Measurements from ENCODE around the gene SRBD1. TPM values are rescaled to one million over a fixed set of nuclear protein-coding genes. Genes with fewer than 3 reads are reported as not detected.

Gene SRBD1
- total RNA-seq, 1 donor from 2014 or later: 78.6 TPM

DNA sequence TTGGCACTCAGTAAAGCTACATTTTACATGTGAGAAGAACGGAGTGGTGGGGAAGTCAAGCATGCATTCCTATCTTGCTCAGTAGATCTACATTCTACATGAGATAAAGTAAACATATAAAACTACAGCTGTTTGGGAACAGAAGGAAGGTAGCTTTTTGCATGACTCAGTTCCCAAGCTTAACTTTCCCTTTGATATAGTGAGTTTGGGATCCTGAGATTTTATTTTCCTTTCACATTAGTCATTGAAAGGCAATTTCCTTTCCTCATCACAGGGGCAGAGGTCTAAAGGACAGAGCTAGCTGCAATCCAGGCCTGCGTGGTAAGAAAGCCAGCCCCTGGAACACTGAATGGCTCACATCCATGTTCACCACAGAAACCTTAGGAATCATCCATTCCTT is 257.2 kb downstream of the SRBD1 start:
- DNase-seq: no peak

DNA sequence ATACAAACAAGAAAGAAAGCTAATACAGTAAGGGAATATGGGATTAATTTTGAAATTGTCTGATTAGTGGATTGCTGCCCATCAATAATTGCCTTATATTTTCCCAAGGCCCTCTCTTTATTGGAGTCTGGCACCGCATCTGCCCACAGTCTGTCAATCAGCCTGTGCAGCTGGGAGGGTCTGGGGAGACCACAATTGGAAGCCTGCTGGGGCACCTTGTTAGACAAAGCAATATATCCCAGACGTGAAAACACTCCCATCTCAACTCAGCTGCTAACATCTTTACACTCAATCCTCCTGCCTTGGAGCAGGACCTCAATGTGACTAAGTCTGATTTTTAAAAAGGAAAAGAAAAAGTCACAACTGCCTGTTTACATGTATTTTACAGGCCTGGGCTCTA is 258.6 kb downstream of the SRBD1 start:
- DNase-seq: no peak

DNA sequence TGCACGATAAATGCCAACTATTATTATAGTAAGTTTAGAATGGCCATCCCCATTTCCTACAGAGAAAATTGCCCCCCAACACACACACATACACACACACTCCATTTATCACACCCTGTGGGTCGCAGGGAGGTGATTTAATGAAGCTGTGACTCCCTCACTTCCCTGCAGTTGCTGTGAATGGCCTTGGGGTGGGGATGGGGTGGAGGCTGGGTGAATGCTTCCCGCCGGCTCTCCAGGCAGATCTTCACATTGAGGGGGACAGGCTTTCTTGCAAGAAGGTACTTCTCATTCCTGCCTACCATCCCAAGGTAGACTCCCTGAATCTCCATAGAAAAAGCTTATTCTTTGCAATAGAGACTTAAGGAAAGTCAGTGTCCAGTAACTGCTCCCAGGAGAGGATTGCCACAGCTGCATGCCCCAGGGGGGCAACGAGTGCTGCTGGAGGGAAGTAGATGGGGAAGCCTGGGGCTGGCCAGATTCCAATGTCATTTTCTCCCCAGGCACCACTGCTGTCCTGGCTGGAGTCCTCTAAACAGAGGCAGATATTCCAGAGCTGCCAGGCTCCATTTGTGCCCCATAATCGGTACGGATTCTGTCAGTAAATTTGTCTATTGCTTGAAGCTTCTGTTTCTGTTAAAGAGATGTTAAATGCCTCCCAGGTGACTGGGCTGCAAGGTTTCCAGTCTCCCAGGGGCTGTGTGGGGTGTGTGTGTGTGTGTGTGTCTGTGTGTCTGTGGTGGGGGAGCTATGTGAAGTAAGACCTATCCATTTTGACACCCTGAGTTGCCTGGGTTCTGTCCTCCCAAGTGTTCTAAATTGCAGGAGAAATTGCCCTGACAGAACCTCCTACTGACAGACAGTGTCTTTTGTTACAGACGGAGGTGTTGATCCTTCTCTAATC is 265.5 kb downstream of the SRBD1 start:
- no peak for DNase-seq

DNA sequence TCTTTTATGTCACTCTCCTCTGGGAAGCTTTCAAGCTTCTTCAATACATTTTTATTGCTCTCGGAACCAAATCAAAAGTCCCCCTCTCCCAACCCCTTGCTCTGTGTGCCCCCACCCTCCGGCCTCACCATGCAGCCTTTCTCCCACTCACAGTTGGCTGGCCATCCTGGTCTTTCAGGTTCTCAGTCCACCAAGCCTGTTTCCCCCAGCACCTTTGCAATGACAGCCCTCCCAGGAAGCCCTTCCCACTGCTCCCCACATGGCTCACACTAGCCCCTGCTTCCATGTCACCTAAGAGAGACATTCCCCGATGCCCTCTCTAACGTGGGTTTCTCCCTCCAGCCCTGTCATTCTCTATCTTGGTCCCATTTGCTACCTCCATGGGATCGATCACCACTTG is 266.6 kb downstream of the SRBD1 start:
- no peak for DNase-seq

DNA sequence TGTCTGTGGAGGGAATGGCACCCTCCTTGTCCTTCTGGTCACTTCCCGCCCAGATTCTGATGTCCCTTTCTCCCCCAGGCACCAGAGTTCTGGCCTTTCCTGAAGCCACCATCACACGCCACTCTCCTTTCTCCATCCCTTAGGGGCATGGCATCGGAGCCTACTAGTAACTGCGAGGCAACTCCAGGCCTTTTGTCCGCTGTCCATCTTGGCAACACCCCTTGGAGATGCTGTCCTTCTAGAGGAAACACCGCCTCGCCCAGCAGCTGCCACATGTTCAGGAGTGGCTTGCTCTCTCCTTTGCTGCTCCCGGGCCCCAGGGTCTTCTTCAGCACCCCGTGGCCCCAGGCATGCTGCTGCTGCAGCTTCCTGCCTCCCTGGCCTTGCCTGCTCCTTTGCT is 267.0 kb downstream of the SRBD1 start:
- no peak for DNase-seq

DNA sequence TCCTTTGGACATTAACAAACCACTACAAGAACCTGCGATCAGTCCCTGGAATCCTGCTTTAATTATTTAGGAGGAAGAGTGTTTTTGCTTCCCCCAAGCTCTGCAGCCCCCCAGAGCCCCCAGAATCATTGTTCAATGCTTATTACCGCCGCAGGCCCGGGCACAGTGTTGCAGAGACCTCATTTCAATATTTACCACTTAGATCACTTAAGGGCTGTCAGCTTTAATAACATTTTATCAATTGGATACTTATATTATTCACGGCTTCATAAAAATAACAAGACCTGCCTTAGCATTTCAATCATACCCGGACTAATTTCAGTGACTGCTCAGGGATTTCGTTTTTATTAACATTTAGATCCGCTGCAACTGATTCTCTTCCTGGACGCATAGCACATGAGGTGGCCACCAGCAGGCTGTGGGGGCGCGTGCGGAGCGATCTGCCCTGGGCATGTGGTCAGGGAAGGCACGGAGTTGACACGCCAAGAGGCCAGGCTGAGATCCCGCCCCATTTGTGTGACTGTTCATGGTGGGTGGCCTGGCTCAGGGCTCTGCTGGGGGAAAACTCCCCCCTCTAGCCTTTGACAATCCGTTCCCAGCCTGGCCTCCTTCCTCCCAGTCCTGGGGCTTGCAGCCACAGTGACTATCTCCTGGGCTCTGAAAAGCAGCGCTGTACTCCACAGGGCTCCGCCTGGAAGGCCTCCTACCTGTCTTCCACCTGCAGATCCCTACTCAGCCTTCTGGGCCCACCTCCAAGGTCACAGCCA is 267.6 kb downstream of the SRBD1 start:
- no peak for DNase-seq

DNA sequence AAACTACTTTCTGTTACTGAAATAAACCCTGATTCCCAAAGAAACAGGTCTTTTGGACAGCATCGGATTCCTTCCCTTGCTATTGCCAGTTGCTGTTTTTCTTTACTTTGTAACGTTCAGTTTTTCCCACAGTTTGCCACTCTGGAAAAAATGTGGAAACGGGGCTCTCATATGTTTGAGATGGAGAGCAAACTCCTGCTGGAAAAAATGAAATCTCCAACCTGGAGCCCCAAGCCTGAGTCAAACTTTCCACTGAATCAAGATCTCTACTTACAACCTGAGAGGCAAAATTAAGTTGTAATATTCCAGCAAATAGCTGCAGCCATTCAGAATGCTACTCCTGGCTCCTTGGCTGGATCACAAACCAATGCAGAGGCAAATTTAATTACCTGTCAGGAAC is 270.7 kb downstream of the SRBD1 start:
- DNase-seq: no peak

DNA sequence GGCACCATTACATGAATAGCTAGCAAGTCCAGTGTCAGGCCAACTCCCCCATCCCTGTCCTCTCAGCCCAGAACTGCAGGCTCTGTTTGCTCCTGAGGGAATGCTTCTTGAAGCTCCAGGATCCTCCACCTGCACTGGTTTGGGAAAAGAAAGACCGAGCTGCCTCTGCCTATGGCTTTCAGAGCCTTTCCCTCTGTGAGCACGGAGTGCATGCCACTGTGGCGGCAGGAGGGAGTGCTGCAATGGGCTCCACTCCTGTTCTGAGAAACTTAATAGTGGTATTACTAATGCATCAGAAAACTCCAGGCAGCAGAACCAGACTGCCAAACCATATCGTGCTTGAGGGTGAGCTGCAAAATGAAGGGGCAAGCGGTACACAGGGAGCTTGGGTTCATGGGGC is 271.8 kb downstream of the SRBD1 start:
- DNase-seq: no peak

Small RNA genes lying within 50 kb of the gene (small RNA-seq; reads per million reads assigned to genes)
- gene RN7SL414P: not detected

Other genes with a start within 250 kb of the SRBD1 start
- 62.2 TPM for gene PRKCE, start 40.4 kb upstream of the SRBD1 start, total RNA-seq